Retina (tissue), 1 donor: ENCODE data around the gene DPM1.
"Not testable (repeated sequence)": the region's sequence is repeated elsewhere in the genome, so short reads cannot be mapped to it uniquely, and the experiment has no call there.

Source experiments
- DNase-seq: peaks from one replicate; pipeline ENCODE4 v3.0.0-alpha.2; 2016

DPM1 gene

GRCh38 chr20:50978533-50978932, 20.2 kb upstream of the DPM1 start:
- not testable (repeated sequence) for DNase-seq

GRCh38 chr20:50977066-50978021, 19.0 kb upstream of the DPM1 start:
- DNase-seq: peak; percentile 61

GRCh38 chr20:50975701-50976330, 17.5 kb upstream of the DPM1 start:
- no peak for DNase-seq

- no peak for DNase-seq
Measured at GRCh38 chr20:50969912-50970311, 11.6 kb upstream of the DPM1 start.

DNA sequence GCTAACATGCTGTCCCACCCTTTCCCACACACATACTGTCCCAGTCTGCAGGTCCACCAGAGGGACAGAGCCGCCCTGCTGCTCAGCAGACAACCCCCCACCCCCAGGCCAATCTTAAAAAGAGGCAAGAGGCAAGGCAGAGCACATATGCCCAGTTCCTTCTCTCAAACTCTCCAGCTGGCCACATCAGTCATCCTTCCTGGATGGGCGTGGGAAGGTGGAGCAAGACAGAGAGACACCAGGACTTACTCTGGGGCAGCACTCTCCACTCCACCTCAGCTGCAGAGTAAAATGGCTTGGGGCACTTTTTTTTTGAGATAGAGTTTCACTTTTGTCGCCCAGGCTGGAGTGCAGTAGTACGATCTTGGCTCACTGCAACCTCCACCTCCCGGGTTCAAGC, 11.1 kb upstream of the DPM1 start:
- no peak for DNase-seq

DNA sequence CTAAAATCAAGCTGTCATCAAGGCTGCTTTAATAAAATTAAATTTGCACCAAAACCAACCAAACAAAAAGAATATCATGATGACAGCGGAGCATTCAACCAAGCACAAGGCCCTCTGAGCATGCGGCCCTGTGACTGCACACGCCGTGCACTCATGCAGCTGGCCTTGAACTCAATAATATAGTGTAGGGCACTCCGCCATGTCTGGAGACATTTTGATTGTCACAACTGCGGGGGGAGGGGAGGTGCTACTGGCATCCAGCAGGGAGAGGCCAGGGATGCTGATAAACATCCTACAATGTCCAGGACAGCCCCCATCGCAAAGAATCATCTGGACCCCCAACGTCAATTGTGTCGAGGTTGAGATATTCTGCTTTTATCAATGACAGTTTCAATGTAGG, 10.0 kb upstream of the DPM1 start:
- DNase-seq: peak; percentile 69

DNA sequence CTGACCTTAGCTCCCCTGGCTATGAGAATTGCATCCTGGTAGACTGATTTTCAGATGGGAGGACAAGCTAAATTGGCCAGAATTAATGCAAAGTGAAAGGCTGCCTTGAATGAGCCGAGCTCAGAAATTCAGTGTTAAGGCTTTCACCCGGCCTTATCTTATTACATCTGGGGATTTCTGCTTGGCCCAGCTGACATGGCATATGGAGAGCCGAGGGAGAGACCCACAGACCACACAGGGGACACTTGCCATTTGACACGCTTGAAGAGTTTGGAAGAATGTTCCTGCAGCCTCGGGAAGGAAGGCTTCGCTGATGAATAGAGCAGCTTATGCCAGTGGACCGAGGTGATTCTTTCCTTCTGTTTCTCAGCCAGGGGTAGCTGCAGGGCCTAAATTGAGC, 9.3 kb upstream of the DPM1 start:
- peak; percentile 91 for DNase-seq

DNA sequence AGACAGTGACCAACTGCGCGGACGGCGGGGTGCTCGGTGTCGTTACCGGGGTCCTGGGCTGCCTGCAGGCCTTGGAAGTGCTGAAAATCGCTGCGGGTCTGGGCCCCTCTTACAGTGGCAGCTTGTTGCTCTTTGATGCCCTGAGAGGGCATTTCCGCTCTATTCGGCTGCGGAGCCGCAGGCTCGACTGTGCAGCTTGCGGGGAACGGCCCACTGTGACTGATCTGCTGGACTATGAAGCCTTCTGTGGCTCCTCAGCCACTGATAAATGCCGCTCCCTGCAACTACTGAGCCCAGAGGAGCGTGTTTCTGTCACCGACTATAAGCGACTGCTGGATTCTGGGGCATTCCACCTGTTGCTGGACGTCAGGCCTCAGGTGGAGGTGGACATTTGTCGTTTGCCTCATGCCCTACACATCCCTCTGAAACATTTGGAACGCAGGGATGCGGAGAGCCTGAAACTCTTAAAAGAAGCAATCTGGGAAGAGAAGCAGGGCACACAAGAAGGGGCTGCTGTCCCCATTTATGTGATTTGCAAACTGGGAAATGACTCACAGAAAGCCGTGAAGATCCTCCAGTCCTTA, 1.3 kb upstream of the DPM1 start:
- DNase-seq: no peak

GRCh38 chr20:50958615-50959542, 547 bp upstream of the DPM1 start, which contains the start of gene MOCS3:
TSS of gene MOCS3 (plus strand) at chr20:50958818. CDS start at chr20:50958843, 25 bp downstream.
- peak; percentile 97 for DNase-seq

DNA sequence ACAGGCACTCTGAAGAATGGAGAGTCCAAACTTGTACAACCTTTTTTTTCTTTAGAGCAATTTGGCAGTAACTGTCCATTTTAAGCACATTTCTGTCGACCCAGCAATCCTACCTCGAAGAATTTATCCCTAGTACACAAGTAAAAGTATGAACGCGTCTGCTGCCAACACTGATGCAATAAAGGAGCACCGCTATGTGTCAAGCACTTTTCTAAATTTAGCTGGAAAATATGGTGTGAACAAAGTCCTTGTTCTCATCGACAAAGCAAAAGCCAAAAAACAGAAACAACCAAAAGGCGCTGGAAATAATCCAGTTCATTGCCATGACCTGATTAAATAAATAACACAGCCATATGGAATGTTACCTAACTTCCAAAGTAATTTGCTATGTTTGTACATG, 1.1 kb downstream of the DPM1 start:
- DNase-seq: no peak

- DNase-seq: no peak
Measured at GRCh38 chr20:50953821-50954220, 4.5 kb downstream of the DPM1 start.

DNA sequence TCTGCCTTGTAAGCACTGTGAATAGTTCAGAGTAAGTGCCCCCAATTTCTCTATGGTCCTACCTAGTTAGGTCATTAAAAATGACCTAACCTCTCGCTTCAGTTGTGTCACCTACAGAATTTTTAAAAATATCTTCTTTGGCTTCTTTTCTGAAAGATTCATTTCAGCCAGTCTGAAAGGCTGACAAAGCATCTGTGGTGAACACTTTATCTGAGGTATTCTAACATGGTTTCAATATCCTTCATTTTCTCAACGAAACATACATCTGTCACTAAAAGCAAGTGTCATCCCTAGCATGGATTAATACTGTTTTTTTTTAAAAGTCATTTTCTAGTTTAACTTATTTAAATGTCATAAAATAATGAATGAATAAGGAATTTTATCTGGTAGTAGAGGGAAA, 5.1 kb downstream of the DPM1 start:
- no peak for DNase-seq

- DNase-seq: no peak
Measured at GRCh38 chr20:50948132-50948785, 10.1 kb downstream of the DPM1 start.

- DNase-seq: no peak
Measured at GRCh38 chr20:50943069-50943468, 15.3 kb downstream of the DPM1 start.

DNA sequence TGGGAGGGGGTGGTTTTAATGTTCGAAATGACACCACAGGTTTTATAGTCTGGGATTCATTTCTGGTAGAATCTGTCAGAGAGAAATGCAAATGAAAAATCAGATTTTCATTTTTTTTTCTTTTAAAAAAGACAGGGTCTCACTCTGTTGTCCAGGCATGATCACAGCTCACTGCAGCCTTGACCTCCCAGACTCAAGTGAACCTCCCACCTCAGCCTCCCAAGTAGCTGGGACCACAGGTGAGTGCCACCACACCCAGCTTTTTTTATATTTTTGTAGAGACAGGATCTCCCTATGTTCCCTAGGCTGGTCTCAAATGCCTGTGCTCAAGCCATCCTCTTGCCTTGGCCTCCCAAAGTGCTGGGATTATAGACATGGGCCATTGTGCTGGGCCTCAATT, 24.7 kb downstream of the DPM1 start:
- no peak for DNase-seq

- DNase-seq: no peak
Measured at GRCh38 chr20:50932691-50933280, 25.5 kb downstream of the DPM1 start.

- no peak for DNase-seq
Measured at GRCh38 chr20:50932016-50932485, 26.3 kb downstream of the DPM1 start.

- peak; percentile 100 for DNase-seq
Measured at GRCh38 chr20:50931306-50932015, 26.9 kb downstream of the DPM1 start, which contains the start of gene ADNP. TSS of gene ADNP (minus strand) at chr20:50931437. CDS start at chr20:50903996, 27,441 bp downstream.

DNA sequence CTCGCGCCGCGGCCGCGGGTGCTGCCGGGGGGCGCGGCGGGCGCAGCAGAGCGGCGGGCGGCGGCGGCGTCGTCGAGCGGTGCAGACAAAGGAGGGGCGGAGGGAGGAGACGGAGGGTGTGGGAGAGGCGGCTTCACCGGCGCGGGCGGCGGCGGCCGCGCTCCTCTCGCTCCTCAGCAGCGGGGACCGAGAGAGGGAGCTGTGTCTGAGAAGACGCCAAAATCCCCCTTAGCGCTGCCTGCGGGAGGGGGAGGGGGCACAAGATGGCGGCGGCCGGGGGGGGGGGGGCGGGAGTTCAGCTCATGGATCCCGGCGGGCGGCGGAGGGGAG, 27.4 kb downstream of the DPM1 start:
- no peak for DNase-seq

- DNase-seq: peak; percentile 45
Measured at GRCh38 chr20:50930139-50930975, 28.0 kb downstream of the DPM1 start.
